Naive thymus-derived CD4-positive, alpha-beta T cell (primary cell): ENCODE results near the gene EMC10. TPM values are rescaled to one million over a fixed set of nuclear protein-coding genes. Genes with fewer than 3 reads are reported as not detected.

Experiments used
- ATAC-seq: fragments of 150-1000 bp; cut with Tn5 transposase; 2 replicates; pipeline ENCODE4 v1.10.0; 2021; ENCODE audit warnings: mild to moderate bottlenecking, moderate library complexity
- CTCF ChIA-PET: fragments of 350-600 bp; sonication (Branson Sonifier 250); formaldehyde crosslinking; loops from one replicate; lab custom pipeline; 2021; ENCODE audit warnings: antibody characterized with exemption; lab: Charles Lee
- POLR2A ChIA-PET: fragments of 350-600 bp; sonication (Branson Sonifier 250); formaldehyde crosslinking; loops from one replicate; lab custom pipeline; 2021; ENCODE audit warnings: antibody characterized with exemption, inconsistent platforms; lab: Charles Lee
- DNase-seq, 9 donors: peaks; one replicate each; pipeline versions ENCODE4 v3.0.0 to v3.0.0-alpha.2; 2020 to 2022; ENCODE audit warnings: mixed read lengths in 1 of 9
- H3K27ac ChIP-seq: one replicate; pipeline ENCODE4 v1.7.0; 2013; ENCODE audit warnings: mild to moderate bottlenecking, low read depth, low read length, moderate library complexity
- H3K27me3 ChIP-seq, 2 donors: one replicate each; pipeline ENCODE4 v1.7.0; 2013; ENCODE audit warnings: low read length in 2 of 2, mild to moderate bottlenecking in 2 of 2, moderate library complexity in 2 of 2; ENCODE audit not compliant: control insufficient read depth in 2 of 2, insufficient read depth in 2 of 2
- H3K36me3 ChIP-seq, 3 experiments: 1 replicate in 2 of 3; 2 replicates in 1 of 3; pipeline ENCODE4 v1.7.0; 2013; ENCODE audit warnings: low read length in 3 of 3, mild to moderate bottlenecking in 3 of 3, moderate library complexity in 1 of 3; ENCODE audit not compliant: insufficient read depth in 3 of 3, control insufficient read depth in 2 of 3
- H3K4me1 ChIP-seq, 2 donors: one replicate each; pipeline ENCODE4 v1.7.0; 2013; ENCODE audit warnings: low read length in 2 of 2, mild to moderate bottlenecking in 2 of 2, moderate library complexity in 1 of 2; ENCODE audit not compliant: control insufficient read depth in 2 of 2, insufficient read depth in 2 of 2
- H3K4me3 ChIP-seq: 2 replicates; pipeline ENCODE4 v1.7.0; 2013; ENCODE audit warnings: mild to moderate bottlenecking, low read length
- H3K9me3 ChIP-seq, 3 experiments: 1 replicate in 2 of 3; 2 replicates in 1 of 3; pipeline ENCODE4 v1.7.0; 2013; ENCODE audit warnings: low read length in 3 of 3; ENCODE audit not compliant: control insufficient read depth in 2 of 3
- H3K27ac Mint-ChIP-seq, 9 donors: one replicate each; pipeline ENCODE4 v1.8.0; 2020 to 2022; ENCODE audit warnings: mixed read lengths in 9 of 9, mild to moderate bottlenecking in 8 of 9, moderate library complexity in 5 of 9, inconsistent platforms in 2 of 9
- H3K27me3 Mint-ChIP-seq, 5 donors: one replicate each; pipeline ENCODE4 v1.8.0; 2021 to 2022; ENCODE audit warnings: mixed read lengths in 5 of 5, mild to moderate bottlenecking in 1 of 5
- H3K36me3 Mint-ChIP-seq, 5 donors: one replicate each; pipeline ENCODE4 v1.8.0; 2020 to 2022; ENCODE audit warnings: mixed read lengths in 5 of 5, mild to moderate bottlenecking in 3 of 5, inconsistent platforms in 1 of 5
- H3K4me1 Mint-ChIP-seq, 7 donors: one replicate each; pipeline ENCODE4 v1.8.0; 2020 to 2022; ENCODE audit warnings: mixed read lengths in 7 of 7, mild to moderate bottlenecking in 3 of 7, inconsistent platforms in 1 of 7
- H3K4me3 Mint-ChIP-seq, 10 donors: one replicate each; pipeline ENCODE4 v1.8.0; 2020 to 2022; ENCODE audit warnings: mild to moderate bottlenecking in 10 of 10, mixed read lengths in 10 of 10, moderate library complexity in 6 of 10, inconsistent platforms in 2 of 10
- H3K9me3 Mint-ChIP-seq, 11 donors: one replicate each; pipeline ENCODE4 v1.8.0; 2020 to 2022; ENCODE audit warnings: mixed read lengths in 11 of 11, mild to moderate bottlenecking in 4 of 11, inconsistent platforms in 1 of 11, moderate library complexity in 1 of 11
- intact Hi-C, 2 donors: fragments of 100-400 bp; cut with micrococcal nuclease; formaldehyde crosslinking; loops; one replicate each; pipeline ENCODE4 v1.15.1; 2023
- polyA plus RNA-seq, 2 donors: library from polyadenylated mRNA; unstranded; fragments of 300-500 nt; fragmentation: Illumina TruSeq; gene quantifications; one replicate each; pipeline ENCODE4 v1.2.3, GENCODE V29; 2021
- total RNA-seq, 6 experiments: library from RNA in 5 of 6; stranded (reverse) in 5 of 6; gene quantifications; 1 replicate in 5 of 6; 2 replicates in 1 of 6; pipeline ENCODE4 v1.2.3 and lab custom pipeline; 2021 to 2026

Gene EMC10
- total and polyA plus RNA-seq, 7 experiments from 2014 or later: 8.7 to 95.2 (median 82.9) TPM

DNA sequence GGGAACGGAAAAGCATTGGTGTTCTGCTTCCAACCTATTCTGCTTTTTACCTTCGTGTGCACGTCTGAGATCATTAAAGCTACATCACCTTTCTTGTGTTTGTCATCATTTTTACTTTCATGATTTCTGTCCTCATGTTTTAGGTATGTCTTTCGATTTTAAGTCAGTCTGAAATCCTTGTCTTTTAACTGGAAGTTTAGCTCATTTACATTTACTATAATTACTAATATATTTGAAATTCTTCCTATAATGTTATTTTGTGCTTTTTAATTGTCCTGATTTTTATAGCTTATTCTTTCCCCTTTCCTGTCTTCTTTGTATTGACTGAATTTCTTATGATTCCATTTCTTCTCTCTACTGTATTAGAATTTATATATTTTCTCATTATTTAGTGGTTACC lies 56.6 kb downstream of the EMC10 start:
- H3K27me3 Mint-ChIP-seq: peaks cover 0 to 53% (median 22%) of the 10 kb centered on the region in 5 donors
- CTCF ChIA-PET: no interaction called here
- H3K36me3 Mint-ChIP-seq: peaks cover 0 to 14% (median 4%) of the 10 kb centered on the region in 5 donors

DNA sequence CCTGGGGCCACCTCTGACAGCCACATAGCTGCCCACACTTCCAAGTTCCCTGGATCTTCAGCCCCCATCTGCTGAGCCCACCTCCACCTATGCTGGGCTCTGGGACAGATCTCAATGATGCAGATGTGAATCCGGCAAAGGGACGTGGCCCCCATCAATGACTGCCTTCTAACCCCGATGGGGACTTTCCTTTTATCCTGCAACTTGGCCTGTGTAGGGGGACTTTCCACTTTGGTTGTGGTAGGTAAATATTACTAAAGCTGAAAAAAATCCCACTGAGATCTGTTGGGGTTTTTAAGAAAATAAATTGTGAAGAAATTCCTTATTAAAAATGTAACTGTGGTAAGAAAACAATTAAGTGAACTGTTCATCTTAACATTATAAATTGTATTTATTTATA lies 58.2 kb downstream of the EMC10 start:
- Mint-ChIP-seq H3K27ac (no peak overlapping the region), H3K4me3 (no peak overlapping the region), H3K9me3 (peaks cover 0 to 15% (median 10%) of the 10 kb centered on the region in 11 donors), H3K27me3 (peaks cover 0 to 47% (median 21%) of the 10 kb centered on the region in 5 donors), H3K36me3 (peaks cover 0 to 14% (median 4%) of the 10 kb centered on the region in 5 donors), H3K4me1 (peaks cover 0 to 5% (median 0%) of the 10 kb centered on the region in 7 donors)
- H3K9me3 ChIP-seq: no peaks in the 10 kb centered on the region
- H3K36me3 ChIP-seq: no peaks in the 10 kb centered on the region
- H3K4me3 ChIP-seq: no peak overlapping the region
- H3K4me1 ChIP-seq: no peaks in the 10 kb centered on the region
- POLR2A ChIA-PET: no interaction called here
- CTCF ChIA-PET: no interaction called here
- intact Hi-C loops: no loop called here
- H3K27me3 ChIP-seq: no peaks in the 10 kb centered on the region
- H3K27ac ChIP-seq: no peak overlapping the region
- ATAC-seq (no peak), DNase-seq (no peak)

More for the DNA sequence above, 56.6 kb downstream of the EMC10 start:
- Histone ChIP-seq H3K27ac (no peak overlapping the region), H3K9me3 (no peaks in the 10 kb centered on the region), H3K4me3 (no peak overlapping the region), H3K27me3 (no peaks in the 10 kb centered on the region), H3K4me1 (no peaks in the 10 kb centered on the region), H3K36me3 (no peaks in the 10 kb centered on the region)
- intact Hi-C loops: no loop called here
- no peak overlapping the region for H3K4me3 Mint-ChIP-seq
- DNase-seq: no peak
- no peak overlapping the region for H3K27ac Mint-ChIP-seq
- ATAC-seq: no peak
- H3K4me1 Mint-ChIP-seq: peaks cover 0 to 5% (median 0%) of the 10 kb centered on the region in 7 donors
- POLR2A ChIA-PET: no interaction called here
- peaks cover 0 to 15% (median 10%) of the 10 kb centered on the region in 11 donors for H3K9me3 Mint-ChIP-seq

DNA sequence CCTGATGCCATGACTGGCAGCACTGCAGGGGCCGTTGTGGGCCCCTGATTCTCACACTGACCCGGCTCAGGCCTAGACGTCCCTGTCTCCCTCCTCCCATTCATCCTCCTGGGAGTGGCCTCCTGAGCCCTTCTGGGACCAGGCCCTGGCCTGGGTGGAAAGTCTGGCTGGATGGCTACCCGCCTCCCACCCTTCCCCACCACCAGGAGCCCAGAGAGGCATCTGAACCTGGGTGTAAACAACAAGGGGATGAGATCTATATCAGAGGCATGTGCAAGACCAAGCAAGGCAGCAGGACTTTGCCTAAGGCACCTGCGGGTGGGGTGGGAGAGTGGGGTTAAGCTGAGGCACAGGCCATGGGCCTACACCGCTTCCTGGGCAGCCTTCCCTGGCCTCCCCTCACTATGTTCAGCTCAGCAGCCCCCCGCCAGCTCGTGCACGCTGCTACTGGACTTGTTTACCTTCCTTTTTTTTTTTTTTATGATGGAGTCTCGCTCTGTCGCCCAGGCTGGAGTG lies 59.4 kb downstream of the EMC10 start:
- intact Hi-C loops: loop anchor here in 1 of 2 donors (2.0 kb wide), 1 partner anchor 387 kb away; no protein-coding TSS in a partner anchor
- H3K27me3 Mint-ChIP-seq: peaks cover 0 to 38% (median 21%) of the 10 kb centered on the region in 5 donors
- Histone ChIP-seq H3K27me3 (no peaks in the 10 kb centered on the region), H3K4me3 (no peak overlapping the region), H3K36me3 (no peaks in the 10 kb centered on the region), H3K27ac (no peak overlapping the region), H3K9me3 (no peaks in the 10 kb centered on the region), H3K4me1 (no peaks in the 10 kb centered on the region)
- H3K4me1 Mint-ChIP-seq: peaks cover 0 to 5% (median 0%) of the 10 kb centered on the region in 7 donors
- POLR2A ChIA-PET: no interaction called here
- peaks cover 0 to 14% (median 4%) of the 10 kb centered on the region in 5 donors for H3K36me3 Mint-ChIP-seq
- DNase-seq: no peak
- CTCF ChIA-PET: interaction anchor here (0.7 kb wide), 1 partner anchor 20 kb away, joined by 3 read pairs; no protein-coding TSS in a partner anchor
- H3K9me3 Mint-ChIP-seq: peaks cover 0 to 15% (median 10%) of the 10 kb centered on the region in 11 donors
- no peak for ATAC-seq
- H3K4me3 Mint-ChIP-seq: no peak overlapping the region
- no peak overlapping the region for H3K27ac Mint-ChIP-seq

DNA sequence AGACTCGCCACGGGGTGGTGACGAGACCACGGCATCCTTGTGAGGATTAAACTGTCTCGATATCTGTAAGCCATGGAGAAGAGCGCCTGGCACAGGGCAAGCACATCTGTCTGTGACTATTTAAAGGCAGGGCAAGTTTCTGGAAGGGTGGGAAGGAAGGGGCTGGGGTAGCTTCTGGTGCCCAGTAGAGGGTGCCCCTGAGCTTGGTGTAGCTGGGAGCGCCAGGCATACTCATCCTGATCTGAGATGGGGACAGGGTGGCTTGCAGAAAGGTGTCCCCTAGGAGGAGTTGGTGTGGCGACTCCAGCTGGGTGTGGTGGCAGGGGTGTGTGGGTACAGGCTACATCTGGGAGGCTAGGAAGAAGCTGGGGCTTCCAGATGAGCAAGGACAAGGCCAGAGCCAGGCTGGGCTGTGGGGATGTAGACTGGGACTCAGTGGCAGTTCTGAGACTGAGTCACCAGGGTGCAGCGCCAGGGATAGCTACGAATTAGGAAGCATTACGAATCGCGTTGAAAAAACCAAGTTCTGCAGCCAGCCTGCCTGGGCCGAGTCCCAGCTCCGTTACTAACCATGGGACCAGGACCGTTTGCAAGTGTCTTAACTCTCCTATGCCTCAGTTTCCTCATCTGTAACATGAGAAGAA lies 60.5 kb downstream of the EMC10 start:
- Histone ChIP-seq H3K4me3 (no peak overlapping the region), H3K27ac (no peak overlapping the region), H3K9me3 (no peaks in the 10 kb centered on the region), H3K4me1 (no peaks in the 10 kb centered on the region), H3K36me3 (no peaks in the 10 kb centered on the region), H3K27me3 (no peaks in the 10 kb centered on the region)
- Mint-ChIP-seq H3K27me3 (peaks cover 0 to 30% (median 21%) of the 10 kb centered on the region in 5 donors), H3K9me3 (peaks cover 0 to 15% (median 10%) of the 10 kb centered on the region in 11 donors), H3K4me3 (no peak overlapping the region), H3K4me1 (peaks cover 0 to 5% (median 0%) of the 10 kb centered on the region in 7 donors), H3K27ac (peak overlapping the region in 1 of 9 donors; percentile 16), H3K36me3 (peaks cover 0 to 14% (median 4%) of the 10 kb centered on the region in 5 donors)
- DNase-seq: no peak
- ATAC-seq: no peak
- ChIA-PET CTCF (interaction anchor here (0.9 to 1.8 kb wide), 3 partner anchors 19 to 247 kb away, joined by 3 to 5 read pairs (median 4); no protein-coding TSS in a partner anchor), POLR2A (no interaction called here)
- intact Hi-C loops: loop anchor here in 1 of 2 donors (2.0 kb wide), 1 partner anchor 386 kb away; no protein-coding TSS in a partner anchor

DNA sequence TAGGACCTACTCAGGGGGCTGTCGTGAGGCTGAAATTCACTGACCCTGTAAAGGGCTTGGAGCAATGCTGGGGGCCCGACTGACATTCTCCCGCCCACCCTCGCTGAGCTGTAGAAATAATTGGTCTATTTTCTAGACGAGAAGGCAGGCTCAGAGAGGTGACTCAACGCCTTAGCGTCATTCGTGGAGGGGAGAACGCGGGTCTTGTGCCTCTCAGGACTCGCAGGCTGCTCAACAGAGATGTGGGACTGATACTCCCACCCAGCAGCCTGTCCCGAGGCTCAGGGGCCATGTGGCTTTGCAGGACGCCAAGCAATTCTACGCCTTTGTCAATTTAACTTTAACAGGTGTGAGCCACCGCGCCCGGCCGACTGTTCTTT lies 61.0 kb downstream of the EMC10 start:
- POLR2A ChIA-PET: no interaction called here
- H3K4me3 ChIP-seq: no peak overlapping the region
- no peaks in the 10 kb centered on the region for H3K27me3 ChIP-seq
- H3K9me3 ChIP-seq: no peaks in the 10 kb centered on the region
- peaks cover 0 to 12% (median 4%) of the 10 kb centered on the region in 5 donors for H3K36me3 Mint-ChIP-seq
- no peak overlapping the region for H3K27ac Mint-ChIP-seq
- intact Hi-C loops: loop anchor here in 1 of 2 donors (2.0 kb wide), 1 partner anchor 386 kb away; no protein-coding TSS in a partner anchor
- H3K27ac ChIP-seq: no peak overlapping the region
- H3K36me3 ChIP-seq: no peaks in the 10 kb centered on the region
- ATAC-seq: no peak
- H3K27me3 Mint-ChIP-seq: peaks cover 0 to 28% (median 17%) of the 10 kb centered on the region in 5 donors
- peaks cover 0 to 5% (median 0%) of the 10 kb centered on the region in 7 donors for H3K4me1 Mint-ChIP-seq
- CTCF ChIA-PET: interaction anchor here (0.9 to 1.8 kb wide), 4 partner anchors 19 to 385 kb away, joined by 3 to 5 read pairs (median 4); no protein-coding TSS in a partner anchor
- no peaks in the 10 kb centered on the region for H3K4me1 ChIP-seq
- no peak for DNase-seq
- peaks cover 0 to 13% (median 9%) of the 10 kb centered on the region in 11 donors for H3K9me3 Mint-ChIP-seq
- H3K4me3 Mint-ChIP-seq: no peak overlapping the region

DNA sequence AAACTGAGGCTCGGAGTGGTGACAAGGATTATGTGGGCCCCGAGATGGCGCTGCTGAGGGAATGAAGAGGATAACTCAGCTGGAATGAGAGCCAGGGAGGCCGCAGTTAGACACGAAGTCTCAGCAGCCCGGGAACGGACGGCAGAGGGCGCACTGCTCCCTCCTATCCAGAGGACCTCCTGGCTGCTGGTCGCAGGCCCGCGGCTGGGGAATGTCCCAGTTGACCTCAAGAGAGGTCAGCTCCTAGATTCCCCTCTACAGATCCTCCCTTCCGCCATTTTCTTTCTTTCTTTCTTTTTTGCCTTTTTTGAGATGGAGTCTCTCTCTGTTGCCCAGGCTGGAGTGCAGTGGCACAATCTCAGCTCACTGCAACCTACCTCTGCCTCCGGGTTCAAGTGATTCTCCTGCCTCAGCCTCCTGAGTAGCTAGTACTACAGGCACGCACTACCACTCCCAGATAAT lies 61.5 kb downstream of the EMC10 start:
- ChIA-PET CTCF (interaction anchor here (0.6 to 1.8 kb wide), 6 partner anchors 11 to 384 kb away, joined by 3 to 9 read pairs (median 4); no protein-coding TSS in a partner anchor), POLR2A (no interaction called here)
- peaks cover 0 to 5% (median 0%) of the 10 kb centered on the region in 7 donors for H3K4me1 Mint-ChIP-seq
- Histone ChIP-seq H3K36me3 (no peaks in the 10 kb centered on the region), H3K27ac (no peak overlapping the region), H3K27me3 (no peaks in the 10 kb centered on the region), H3K9me3 (no peaks in the 10 kb centered on the region), H3K4me3 (no peak overlapping the region), H3K4me1 (no peaks in the 10 kb centered on the region)
- intact Hi-C loops: loop anchor here in 1 of 2 donors (2.0 kb wide), 1 partner anchor 385 kb away; no protein-coding TSS in a partner anchor
- H3K9me3 Mint-ChIP-seq: peaks cover 0 to 8% (median 6%) of the 10 kb centered on the region in 11 donors
- peaks cover 0 to 7% (median 4%) of the 10 kb centered on the region in 5 donors for H3K36me3 Mint-ChIP-seq
- peak; percentile 67 for ATAC-seq
- DNase-seq: peak in 8 of 9 donors; percentile 29 to 67 (median 40)
- H3K27ac Mint-ChIP-seq: peak overlapping the region in 1 of 9 donors; percentile 38
- peaks cover 0 to 23% (median 12%) of the 10 kb centered on the region in 5 donors for H3K27me3 Mint-ChIP-seq
- H3K4me3 Mint-ChIP-seq: no peak overlapping the region
